SK-N-SH (cell line): ENCODE measurements around the gene HDAC4. TPM values are rescaled to one million over a fixed set of nuclear protein-coding genes. Genes with fewer than 3 reads are reported as not detected.

ENCODE experiments used
- CTCF ChIA-PET: fragments of 300-600, 350-600 bp; formaldehyde crosslinking; extraction: SDS; loops from one replicate; lab custom pipeline; 2021; lab: Yijun Ruan, JAX
- POLR2A ChIA-PET: fragments of 350-600 bp; sonication (Branson Sonifier 250); formaldehyde crosslinking; extraction: SDS; loops from one replicate; lab custom pipeline; 2020; ENCODE audit warnings: antibody characterized with exemption, inconsistent platforms; lab: Yijun Ruan, JAX
- DNase-seq: peaks from one replicate; pipeline ENCODE4 v3.0.0; 2012
- H2AFZ ChIP-seq: fragments of 200-600 bp; sonication (generic); 2 replicates; pipeline ENCODE4 v1.8.1; 2016; ENCODE audit warnings: antibody characterized with exemption, mild to moderate bottlenecking, low read depth
- H3F3A ChIP-seq: fragments of 200-600 bp; sonication (generic); replicated peaks from 2 replicates; pipeline ENCODE3; 2016; ENCODE audit warnings: antibody characterized with exemption, mild to moderate bottlenecking; ENCODE audit not compliant: insufficient read depth
- H3K27ac ChIP-seq, 2 experiments: fragments of 200-500 bp in 1 of 2; fragments of 200-600 bp in 1 of 2; sonication (Bioruptor generic) in 1 of 2; sonication (generic), shearing (Covaris generic) in 1 of 2; 2 replicates each; pipeline versions ENCODE4 v1.5.1 to v1.6.1; 2014 to 2016; ENCODE audit warnings: low read depth in 2 of 2, inconsistent platforms in 1 of 2, low read length in 1 of 2, mild to moderate bottlenecking in 1 of 2, mixed read lengths in 1 of 2
- H3K27me3 ChIP-seq: fragments of 200-600 bp; sonication (generic), shearing (Covaris generic); 2 replicates; pipeline ENCODE4 v1.6.1; 2016; ENCODE audit warnings: mixed run types; ENCODE audit not compliant: insufficient read depth
- H3K36me3 ChIP-seq, 2 experiments: fragments of 200-500 bp in 1 of 2; fragments of 200-600 bp in 1 of 2; sonication (Bioruptor generic) in 1 of 2; sonication (generic) in 1 of 2; replicated peaks in 1 of 2; 2 replicates each; pipeline versions ENCODE3 to v1.5.1; 2014 to 2016; ENCODE audit warnings: low read length in 1 of 2, mild to moderate bottlenecking in 1 of 2; ENCODE audit not compliant: insufficient read depth in 2 of 2, control insufficient read depth in 1 of 2
- H3K4me1 ChIP-seq, 2 experiments: fragments of 200-500 bp in 1 of 2; fragments of 200-600 bp in 1 of 2; sonication (Bioruptor generic) in 1 of 2; sonication (generic), shearing (Covaris generic) in 1 of 2; 2 replicates each; pipeline versions ENCODE4 v1.5.1 to v1.6.1; 2014 to 2016; ENCODE audit warnings: low read depth in 1 of 2, low read length in 1 of 2, mixed run types in 1 of 2; ENCODE audit not compliant: insufficient read depth in 2 of 2, control insufficient read depth in 1 of 2
- H3K4me2 ChIP-seq: fragments of 200-600 bp; sonication (generic), shearing (Covaris generic); 2 replicates; pipeline ENCODE4 v1.6.1; 2017; ENCODE audit warnings: mixed run types
- H3K4me3 ChIP-seq, 2 experiments: fragments of 200-500 bp in 1 of 2; fragments of 200-600 bp in 1 of 2; sonication (Bioruptor generic) in 1 of 2; sonication (generic), shearing (Covaris generic) in 1 of 2; 2 replicates each; pipeline versions ENCODE4 v1.5.1 to v1.8.1; 2014 to 2016; ENCODE audit warnings: low read depth in 2 of 2, inconsistent platforms in 1 of 2, low read length in 1 of 2, mild to moderate bottlenecking in 1 of 2, mixed read lengths in 1 of 2, moderate library complexity in 1 of 2
- H3K79me2 ChIP-seq: fragments of 200-600 bp; sonication (generic); 2 replicates; pipeline ENCODE4 v1.8.1; 2017; ENCODE audit warnings: mild to moderate bottlenecking; ENCODE audit not compliant: insufficient read depth
- H3K9ac ChIP-seq: fragments of 200-600 bp; sonication (generic); 2 replicates; pipeline ENCODE4 v1.6.1; 2017; ENCODE audit warnings: mixed run types
- H3K9me2 ChIP-seq: fragments of 200-600 bp; sonication (generic); 2 replicates; pipeline ENCODE4 v1.6.1; 2017; ENCODE audit warnings: mixed run types
- H3K9me3 ChIP-seq: fragments of 200-600 bp; sonication (generic); 2 replicates; pipeline ENCODE4 v1.6.1; 2017; ENCODE audit warnings: mixed run types, mild to moderate bottlenecking, moderate library complexity
- H4K20me1 ChIP-seq: fragments of 200-600 bp; sonication (generic); 2 replicates; pipeline ENCODE4 v1.6.1; 2017; ENCODE audit warnings: mild to moderate bottlenecking, mixed run types; ENCODE audit not compliant: insufficient read depth
- ELF1 ChIP-seq: IDR thresholded peaks from 2 replicates; pipeline ENCODE4 v1.4.0; 2012
- EZH2phosphoT487 ChIP-seq: fragments of 200-600 bp; sonication (generic); IDR thresholded peaks from 2 replicates; pipeline ENCODE4 v1.6.1; 2017; ENCODE audit warnings: low read depth, mixed run types, mild to moderate bottlenecking, antibody characterized with exemption, moderate library complexity, borderline replicate concordance
- FOSL2 ChIP-seq: IDR thresholded peaks from 2 replicates; pipeline ENCODE4 v1.4.0; 2012; ENCODE audit warnings: low read depth, mild to moderate bottlenecking, moderate library complexity, borderline replicate concordance
- FOXM1 ChIP-seq: IDR thresholded peaks from 2 replicates; pipeline ENCODE4 v1.4.0; 2012; ENCODE audit warnings: low read depth, mild to moderate bottlenecking
- GATA2 ChIP-seq: sonication (generic); formaldehyde crosslinking; IDR thresholded peaks from 2 replicates; pipeline ENCODE4 v1.5.0; 2020; ENCODE audit warnings: mild to moderate bottlenecking, missing genetic modification reagents
- MEF2A ChIP-seq: IDR thresholded peaks from 2 replicates; pipeline ENCODE4 v1.4.0; 2012; ENCODE audit warnings: low read depth, borderline replicate concordance
- MXI1 ChIP-seq: IDR thresholded peaks from 2 replicates; pipeline ENCODE4 v1.6.1; 2012; ENCODE audit warnings: mild to moderate bottlenecking, low read depth, low read length, improper control_type of control experiment
- NFIC ChIP-seq: IDR thresholded peaks from 2 replicates; pipeline ENCODE4 v1.4.0; 2012; ENCODE audit warnings: borderline replicate concordance
- RCOR1 ChIP-seq: fragments of 150-350 bp; IDR thresholded peaks from 2 replicates; pipeline ENCODE4 v1.6.1; 2017; ENCODE audit warnings: antibody characterized with exemption, low read length
- RFX5 ChIP-seq: IDR thresholded peaks from 2 replicates; pipeline ENCODE4 v1.6.1; 2012; ENCODE audit warnings: mild to moderate bottlenecking, improper control_type of control experiment, low read length
- RXRA ChIP-seq: IDR thresholded peaks from 2 replicates; pipeline ENCODE4 v1.4.0; 2012; ENCODE audit warnings: low read depth, mild to moderate bottlenecking, borderline replicate concordance
- SIN3A ChIP-seq: IDR thresholded peaks from 2 replicates; pipeline ENCODE4 v1.6.1; 2012; ENCODE audit warnings: low read depth, mild to moderate bottlenecking, low read length, moderate library complexity, borderline replicate concordance
- SMC3 ChIP-seq: IDR thresholded peaks from 2 replicates; pipeline ENCODE4 v1.6.1; 2012; ENCODE audit warnings: low read depth, low read length, improper control_type of control experiment
- TAF1 ChIP-seq: IDR thresholded peaks from 2 replicates; pipeline ENCODE4 v1.6.1; 2012; ENCODE audit warnings: low read depth, mild to moderate bottlenecking, low read length, moderate library complexity, borderline replicate concordance
- YY1 ChIP-seq: IDR thresholded peaks from 2 replicates; pipeline ENCODE4 v1.4.0; 2012; ENCODE audit warnings: low read depth, mild to moderate bottlenecking
- WGBS: methylation state at CpG from one replicate; pipeline ENCODE4 v1.1.6; 2017; ENCODE audit warnings: low lambda C conversion rate; 5-methylcytosine and 5-hydroxymethylcytosine counted together
- polyA plus RNA-seq, 3 experiments: library from polyadenylated mRNA; depleted of rRNA; stranded (reverse); fragments of >200 nt; gene quantifications; 2 replicates each; pipeline ENCODE4 v1.2.3, GENCODE V29; 2012
- TF ChIP-seq, protein P1 (sequence below): IDR thresholded peaks from 2 replicates; pipeline ENCODE4; 2012
- TF ChIP-seq, protein P2 (sequence below): IDR thresholded peaks from 2 replicates; pipeline ENCODE4 v1.4.0; 2012; ENCODE audit warnings: low read depth, borderline replicate concordance
- TF ChIP-seq, protein P3 (sequence below): IDR thresholded peaks from 2 replicates; pipeline ENCODE4 v1.6.1; 2012; ENCODE audit warnings: mild to moderate bottlenecking, low read depth, low read length, moderate library complexity
- TF ChIP-seq, protein P4 (sequence below): fragments of 150-350 bp; IDR thresholded peaks from 2 replicates; pipeline ENCODE4 v1.6.1; 2016; ENCODE audit warnings: mild to moderate bottlenecking, low read depth, low read length

HDAC4 gene
- polyA plus RNA-seq, 1 of the 3 experiments (the other 2 are of a cell fraction) = 5.5 TPM

DNA sequence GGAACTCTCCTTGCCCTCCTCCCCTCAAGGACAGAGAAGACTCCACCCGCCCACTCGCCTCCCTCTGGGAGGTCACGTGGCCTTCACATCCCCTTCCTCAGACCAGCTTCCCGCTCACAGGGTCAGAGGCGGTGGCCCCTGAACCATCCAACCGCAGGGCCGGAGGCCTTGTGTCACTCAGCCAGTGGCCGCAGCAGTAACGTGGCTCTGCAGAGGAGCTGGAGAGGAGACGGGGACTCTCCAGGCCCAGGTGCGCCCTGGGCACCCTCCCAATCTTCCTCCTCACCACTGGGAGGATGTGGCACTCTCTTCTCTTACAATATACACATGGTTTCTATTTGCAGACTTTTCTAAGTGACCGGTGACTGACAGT is 391.2 kb downstream of the HDAC4 start:
- no peak overlapping the region for H3K27ac ChIP-seq
- no peaks in the 10 kb centered on the region for H3K9me3 ChIP-seq
- H3K4me3 ChIP-seq = no peak overlapping the region
- no peaks in the 10 kb centered on the region for H4K20me1 ChIP-seq
- no peak overlapping the region for H3K9ac ChIP-seq
- TF ChIP-seq YY1 (no peak), GATA2 (no peak), MEF2A (no peak), ELF1 (no peak), RCOR1 (no peak), EZH2phosphoT487 (no peak), SMC3 (no peak), RFX5 (no peak), FOSL2 (no peak), MXI1 (no peak), FOXM1 (no peak), RXRA (no peak), NFIC (no peak), TAF1 (no peak), SIN3A (no peak)
- TF ChIP-seq, protein P1, sequence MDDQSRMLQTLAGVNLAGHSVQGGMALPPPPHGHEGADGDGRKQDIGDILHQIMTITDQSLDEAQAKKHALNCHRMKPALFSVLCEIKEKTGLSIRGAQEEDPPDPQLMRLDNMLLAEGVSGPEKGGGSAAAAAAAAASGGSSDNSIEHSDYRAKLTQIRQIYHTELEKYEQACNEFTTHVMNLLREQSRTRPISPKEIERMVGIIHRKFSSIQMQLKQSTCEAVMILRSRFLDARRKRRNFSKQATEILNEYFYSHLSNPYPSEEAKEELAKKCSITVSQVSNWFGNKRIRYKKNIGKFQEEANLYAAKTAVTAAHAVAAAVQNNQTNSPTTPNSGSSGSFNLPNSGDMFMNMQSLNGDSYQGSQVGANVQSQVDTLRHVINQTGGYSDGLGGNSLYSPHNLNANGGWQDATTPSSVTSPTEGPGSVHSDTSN = no peak
- TF ChIP-seq, protein P2, sequence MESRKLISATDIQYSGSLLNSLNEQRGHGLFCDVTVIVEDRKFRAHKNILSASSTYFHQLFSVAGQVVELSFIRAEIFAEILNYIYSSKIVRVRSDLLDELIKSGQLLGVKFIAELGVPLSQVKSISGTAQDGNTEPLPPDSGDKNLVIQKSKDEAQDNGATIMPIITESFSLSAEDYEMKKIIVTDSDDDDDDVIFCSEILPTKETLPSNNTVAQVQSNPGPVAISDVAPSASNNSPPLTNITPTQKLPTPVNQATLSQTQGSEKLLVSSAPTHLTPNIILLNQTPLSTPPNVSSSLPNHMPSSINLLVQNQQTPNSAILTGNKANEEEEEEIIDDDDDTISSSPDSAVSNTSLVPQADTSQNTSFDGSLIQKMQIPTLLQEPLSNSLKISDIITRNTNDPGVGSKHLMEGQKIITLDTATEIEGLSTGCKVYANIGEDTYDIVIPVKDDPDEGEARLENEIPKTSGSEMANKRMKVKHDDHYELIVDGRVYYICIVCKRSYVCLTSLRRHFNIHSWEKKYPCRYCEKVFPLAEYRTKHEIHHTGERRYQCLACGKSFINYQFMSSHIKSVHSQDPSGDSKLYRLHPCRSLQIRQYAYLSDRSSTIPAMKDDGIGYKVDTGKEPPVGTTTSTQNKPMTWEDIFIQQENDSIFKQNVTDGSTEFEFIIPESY = no peak
- TF ChIP-seq, protein P3, sequence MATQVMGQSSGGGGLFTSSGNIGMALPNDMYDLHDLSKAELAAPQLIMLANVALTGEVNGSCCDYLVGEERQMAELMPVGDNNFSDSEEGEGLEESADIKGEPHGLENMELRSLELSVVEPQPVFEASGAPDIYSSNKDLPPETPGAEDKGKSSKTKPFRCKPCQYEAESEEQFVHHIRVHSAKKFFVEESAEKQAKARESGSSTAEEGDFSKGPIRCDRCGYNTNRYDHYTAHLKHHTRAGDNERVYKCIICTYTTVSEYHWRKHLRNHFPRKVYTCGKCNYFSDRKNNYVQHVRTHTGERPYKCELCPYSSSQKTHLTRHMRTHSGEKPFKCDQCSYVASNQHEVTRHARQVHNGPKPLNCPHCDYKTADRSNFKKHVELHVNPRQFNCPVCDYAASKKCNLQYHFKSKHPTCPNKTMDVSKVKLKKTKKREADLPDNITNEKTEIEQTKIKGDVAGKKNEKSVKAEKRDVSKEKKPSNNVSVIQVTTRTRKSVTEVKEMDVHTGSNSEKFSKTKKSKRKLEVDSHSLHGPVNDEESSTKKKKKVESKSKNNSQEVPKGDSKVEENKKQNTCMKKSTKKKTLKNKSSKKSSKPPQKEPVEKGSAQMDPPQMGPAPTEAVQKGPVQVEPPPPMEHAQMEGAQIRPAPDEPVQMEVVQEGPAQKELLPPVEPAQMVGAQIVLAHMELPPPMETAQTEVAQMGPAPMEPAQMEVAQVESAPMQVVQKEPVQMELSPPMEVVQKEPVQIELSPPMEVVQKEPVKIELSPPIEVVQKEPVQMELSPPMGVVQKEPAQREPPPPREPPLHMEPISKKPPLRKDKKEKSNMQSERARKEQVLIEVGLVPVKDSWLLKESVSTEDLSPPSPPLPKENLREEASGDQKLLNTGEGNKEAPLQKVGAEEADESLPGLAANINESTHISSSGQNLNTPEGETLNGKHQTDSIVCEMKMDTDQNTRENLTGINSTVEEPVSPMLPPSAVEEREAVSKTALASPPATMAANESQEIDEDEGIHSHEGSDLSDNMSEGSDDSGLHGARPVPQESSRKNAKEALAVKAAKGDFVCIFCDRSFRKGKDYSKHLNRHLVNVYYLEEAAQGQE = no peak
- TF ChIP-seq, protein P4, sequence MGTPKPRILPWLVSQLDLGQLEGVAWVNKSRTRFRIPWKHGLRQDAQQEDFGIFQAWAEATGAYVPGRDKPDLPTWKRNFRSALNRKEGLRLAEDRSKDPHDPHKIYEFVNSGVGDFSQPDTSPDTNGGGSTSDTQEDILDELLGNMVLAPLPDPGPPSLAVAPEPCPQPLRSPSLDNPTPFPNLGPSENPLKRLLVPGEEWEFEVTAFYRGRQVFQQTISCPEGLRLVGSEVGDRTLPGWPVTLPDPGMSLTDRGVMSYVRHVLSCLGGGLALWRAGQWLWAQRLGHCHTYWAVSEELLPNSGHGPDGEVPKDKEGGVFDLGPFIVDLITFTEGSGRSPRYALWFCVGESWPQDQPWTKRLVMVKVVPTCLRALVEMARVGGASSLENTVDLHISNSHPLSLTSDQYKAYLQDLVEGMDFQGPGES = no peak
- no peaks in the 10 kb centered on the region for H3K27me3 ChIP-seq
- no peak overlapping the region for H3K4me2 ChIP-seq
- no peaks in the 10 kb centered on the region for H3F3A ChIP-seq
- CTCF ChIA-PET = interaction anchor here (0.6 to 0.7 kb wide), 2 partner anchors 96 to 420 kb away, joined by 3 read pairs; no protein-coding TSS in a partner anchor
- H3K79me2 ChIP-seq = no peaks in the 10 kb centered on the region
- H3K9me2 ChIP-seq = no peaks in the 10 kb centered on the region
- no peak for DNase-seq
- H3K36me3 ChIP-seq = no peaks in the 10 kb centered on the region
- 59% methylated on average over 12 of the region's 12 CpGs for WGBS
- H2AFZ ChIP-seq = no peak overlapping the region
- POLR2A ChIA-PET = no interaction called here
- no peaks in the 10 kb centered on the region for H3K4me1 ChIP-seq
